Neural cell (in vitro differentiated cells): ENCODE results near the gene ZBTB7C. TPM values are rescaled to one million over a fixed set of nuclear protein-coding genes. Genes with fewer than 3 reads are reported as not detected.

Experiments used
- H2AFZ ChIP-seq: fragments of 200-600, 300-800 bp; sonication (generic), shearing (Covaris generic); 2 replicates; pipeline ENCODE4 v1.6.0; 2014; ENCODE audit warnings: low read depth, mild to moderate bottlenecking, antibody characterized with exemption, low read length, moderate library complexity
- H3F3A ChIP-seq: fragments of 200-600 bp; shearing (Covaris generic); 2 replicates; pipeline ENCODE4 v1.6.1; 2016; ENCODE audit warnings: mild to moderate bottlenecking, moderate library complexity, mixed read lengths, antibody characterized with exemption, low read length; ENCODE audit not compliant: insufficient read depth, poor library complexity, severe bottlenecking
- H3K27ac ChIP-seq: fragments of 200-600, 300-800 bp; sonication (generic), shearing (Covaris generic); 2 replicates; pipeline ENCODE4 v1.5.1; 2014; ENCODE audit warnings: mild to moderate bottlenecking, low read length, moderate library complexity
- H3K27me3 ChIP-seq: fragments of 300-800, 200-600 bp; sonication (generic), shearing (Covaris generic); 2 replicates; pipeline ENCODE4 v1.6.0; 2014; ENCODE audit warnings: mild to moderate bottlenecking, low read depth, low read length, moderate library complexity; ENCODE audit not compliant: insufficient read depth
- H3K36me3 ChIP-seq: fragments of 300-800, 200-600 bp; sonication (generic), shearing (Covaris generic); 2 replicates; pipeline ENCODE4 v1.5.1; 2014; ENCODE audit warnings: mild to moderate bottlenecking, antibody characterized with exemption, low read length, moderate library complexity; ENCODE audit not compliant: insufficient read depth
- H3K4me2 ChIP-seq: fragments of 300-800, 200-600 bp; sonication (generic), shearing (Covaris generic); 2 replicates; pipeline ENCODE4 v1.6.0; 2014; ENCODE audit warnings: mild to moderate bottlenecking, low read length
- H3K4me3 ChIP-seq: fragments of 300-800, 200-600 bp; sonication (generic), shearing (Covaris generic); 2 replicates; pipeline ENCODE4 v1.5.1; 2014; ENCODE audit warnings: mild to moderate bottlenecking, low read length, moderate library complexity
- H3K79me2 ChIP-seq: fragments of 200-600 bp; shearing (Covaris generic); replicated peaks from 2 replicates; pipeline ENCODE4 v1.6.0; 2014; ENCODE audit warnings: mild to moderate bottlenecking, low read length, moderate library complexity; ENCODE audit not compliant: insufficient read depth
- H3K9ac ChIP-seq: fragments of 300-800, 200-600 bp; sonication (generic), shearing (Covaris generic); 2 replicates; pipeline ENCODE4 v1.6.1; 2016; ENCODE audit warnings: mild to moderate bottlenecking, low read length, mixed read lengths
- H3K9me2 ChIP-seq: fragments of 200-600 bp; shearing (Covaris generic); 2 replicates; pipeline ENCODE4 v1.6.1; 2016; ENCODE audit warnings: mild to moderate bottlenecking, low read length, mixed read lengths; ENCODE audit not compliant: insufficient read depth
- H3K9me3 ChIP-seq: fragments of 200-600, 300-800 bp; sonication (generic), shearing (Covaris generic); 2 replicates; pipeline ENCODE4 v1.6.1; 2016; ENCODE audit warnings: mild to moderate bottlenecking, mixed run types, low read length, moderate library complexity, mixed read lengths
- H4K20me1 ChIP-seq: fragments of 200-600 bp; shearing (Covaris generic); 2 replicates; pipeline ENCODE4 v1.6.1; 2016; ENCODE audit warnings: mild to moderate bottlenecking, mixed run types; ENCODE audit not compliant: insufficient read depth
- EP300 ChIP-seq: fragments of 450-650 bp; conservative IDR thresholded peaks from 2 replicates; pipeline ENCODE4 v1.6.1; 2014; ENCODE audit warnings: antibody characterized with exemption, mild to moderate bottlenecking, moderate library complexity; ENCODE audit not compliant: poor library complexity, severe bottlenecking
- EZH2 ChIP-seq: fragments of 200-600, 300-800 bp; shearing (Covaris generic), sonication (generic); IDR thresholded peaks from 2 replicates; pipeline ENCODE4 v1.6.1; 2014; ENCODE audit warnings: antibody characterized with exemption, low read length, borderline replicate concordance, mild to moderate bottlenecking; ENCODE audit not compliant: insufficient read depth, poor library complexity, severe bottlenecking
- MXI1 ChIP-seq: fragments of 450-650 bp; conservative IDR thresholded peaks from 2 replicates; pipeline ENCODE4 v1.6.1; 2014; ENCODE audit warnings: antibody characterized with exemption, mild to moderate bottlenecking; ENCODE audit not compliant: poor library complexity, severe bottlenecking
- POLR2AphosphoS5 ChIP-seq: IDR thresholded peaks from 2 replicates; pipeline ENCODE4 v1.6.1; 2012
- RAD21 ChIP-seq: fragments of 450-650 bp; conservative IDR thresholded peaks from 2 replicates; pipeline ENCODE4 v1.6.1; 2014; ENCODE audit warnings: antibody characterized with exemption, mild to moderate bottlenecking, moderate library complexity
- SMC3 ChIP-seq: fragments of 450-650 bp; conservative IDR thresholded peaks from 2 replicates; pipeline ENCODE4 v1.6.1; 2014; ENCODE audit warnings: antibody characterized with exemption, mild to moderate bottlenecking, moderate library complexity; ENCODE audit not compliant: poor library complexity
- TAF1 ChIP-seq: IDR thresholded peaks from 2 replicates; pipeline ENCODE4 v1.6.1; 2012; ENCODE audit warnings: low read depth
- polyA plus RNA-seq: library from polyadenylated mRNA; depleted of rRNA; stranded (reverse); fragments of >200 nt; gene quantifications from 2 replicates; pipeline ENCODE4 v1.2.3, GENCODE V29; 2014
- TF ChIP-seq, protein P1 (sequence below): fragments of 450-650 bp; IDR thresholded peaks from 2 replicates; pipeline ENCODE4 v1.5.1; 2014; ENCODE audit warnings: antibody characterized with exemption, mild to moderate bottlenecking, moderate library complexity; ENCODE audit not compliant: poor library complexity, severe bottlenecking
- TF ChIP-seq, protein P2 (sequence below): IDR thresholded peaks from 2 replicates; pipeline ENCODE4 v1.6.1; 2012; ENCODE audit warnings: borderline replicate concordance

ZBTB7C gene
- polyA plus RNA-seq, 1 donor from 2014 or later: 2.4 TPM

DNA sequence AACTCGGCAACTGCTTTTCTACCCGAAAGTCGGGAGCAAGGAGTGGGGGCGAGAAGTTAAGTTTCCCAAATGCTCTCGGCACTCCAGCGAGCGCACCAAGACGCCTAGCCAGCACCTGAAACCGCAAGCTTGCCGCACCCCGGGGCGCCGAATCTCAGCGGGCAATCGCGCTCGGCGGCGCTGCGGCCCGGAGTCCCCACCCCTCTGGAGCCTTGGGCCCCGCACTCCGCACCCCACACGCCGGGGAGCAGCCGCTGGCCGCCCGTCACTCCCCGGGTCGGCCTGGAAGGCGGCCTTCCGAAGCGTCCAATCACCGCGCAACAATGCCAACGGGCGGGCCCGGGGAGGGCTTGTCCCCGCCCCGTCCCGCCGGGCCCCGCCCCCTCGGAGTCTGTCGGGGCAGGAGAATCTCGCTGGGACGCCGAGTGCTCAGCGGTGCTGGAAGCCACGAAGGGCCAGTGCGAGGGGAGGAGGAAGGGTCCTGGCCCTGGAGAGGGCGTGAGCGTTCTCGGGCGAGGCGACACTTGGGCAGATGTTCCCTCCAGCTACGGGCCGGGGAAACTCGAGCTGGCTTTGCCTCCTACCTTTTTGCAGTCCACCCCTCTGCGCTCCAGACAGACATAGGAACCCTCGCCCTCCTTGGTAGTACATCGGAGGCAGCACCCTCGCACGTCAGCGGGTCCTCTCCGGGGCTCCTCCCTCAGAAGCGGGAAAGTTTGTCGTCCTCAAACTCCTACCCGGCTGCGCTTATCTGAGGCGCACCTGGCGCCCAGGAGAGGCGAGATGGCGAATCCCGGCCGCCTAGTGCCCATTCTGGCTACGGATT is 1.1 kb upstream of the ZBTB7C start:
- H3K4me3 ChIP-seq: peak overlapping the region; percentile 87
- H3F3A ChIP-seq: no peaks in the 10 kb centered on the region
- H3K9ac ChIP-seq: peak overlapping the region; percentile 66
- H3K4me2 ChIP-seq: peak overlapping the region; percentile 61
- H4K20me1 ChIP-seq: no peaks in the 10 kb centered on the region
- H3K27me3 ChIP-seq: peaks cover 47% of the 10 kb centered on the region
- H3K27ac ChIP-seq: no peak overlapping the region
- no peaks in the 10 kb centered on the region for H3K36me3 ChIP-seq
- H2AFZ ChIP-seq: peak overlapping the region; percentile 58
- H3K9me3 ChIP-seq: no peaks in the 10 kb centered on the region
- TF ChIP-seq, protein P1, sequence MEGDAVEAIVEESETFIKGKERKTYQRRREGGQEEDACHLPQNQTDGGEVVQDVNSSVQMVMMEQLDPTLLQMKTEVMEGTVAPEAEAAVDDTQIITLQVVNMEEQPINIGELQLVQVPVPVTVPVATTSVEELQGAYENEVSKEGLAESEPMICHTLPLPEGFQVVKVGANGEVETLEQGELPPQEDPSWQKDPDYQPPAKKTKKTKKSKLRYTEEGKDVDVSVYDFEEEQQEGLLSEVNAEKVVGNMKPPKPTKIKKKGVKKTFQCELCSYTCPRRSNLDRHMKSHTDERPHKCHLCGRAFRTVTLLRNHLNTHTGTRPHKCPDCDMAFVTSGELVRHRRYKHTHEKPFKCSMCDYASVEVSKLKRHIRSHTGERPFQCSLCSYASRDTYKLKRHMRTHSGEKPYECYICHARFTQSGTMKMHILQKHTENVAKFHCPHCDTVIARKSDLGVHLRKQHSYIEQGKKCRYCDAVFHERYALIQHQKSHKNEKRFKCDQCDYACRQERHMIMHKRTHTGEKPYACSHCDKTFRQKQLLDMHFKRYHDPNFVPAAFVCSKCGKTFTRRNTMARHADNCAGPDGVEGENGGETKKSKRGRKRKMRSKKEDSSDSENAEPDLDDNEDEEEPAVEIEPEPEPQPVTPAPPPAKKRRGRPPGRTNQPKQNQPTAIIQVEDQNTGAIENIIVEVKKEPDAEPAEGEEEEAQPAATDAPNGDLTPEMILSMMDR: no peak
- TF ChIP-seq RAD21 (no peak), MXI1 (peak; percentile 7), EZH2 (no peak), EP300 (no peak), TAF1 (peak; percentile 26), SMC3 (no peak), POLR2AphosphoS5 (peak; percentile 41)
- TF ChIP-seq, protein P2, sequence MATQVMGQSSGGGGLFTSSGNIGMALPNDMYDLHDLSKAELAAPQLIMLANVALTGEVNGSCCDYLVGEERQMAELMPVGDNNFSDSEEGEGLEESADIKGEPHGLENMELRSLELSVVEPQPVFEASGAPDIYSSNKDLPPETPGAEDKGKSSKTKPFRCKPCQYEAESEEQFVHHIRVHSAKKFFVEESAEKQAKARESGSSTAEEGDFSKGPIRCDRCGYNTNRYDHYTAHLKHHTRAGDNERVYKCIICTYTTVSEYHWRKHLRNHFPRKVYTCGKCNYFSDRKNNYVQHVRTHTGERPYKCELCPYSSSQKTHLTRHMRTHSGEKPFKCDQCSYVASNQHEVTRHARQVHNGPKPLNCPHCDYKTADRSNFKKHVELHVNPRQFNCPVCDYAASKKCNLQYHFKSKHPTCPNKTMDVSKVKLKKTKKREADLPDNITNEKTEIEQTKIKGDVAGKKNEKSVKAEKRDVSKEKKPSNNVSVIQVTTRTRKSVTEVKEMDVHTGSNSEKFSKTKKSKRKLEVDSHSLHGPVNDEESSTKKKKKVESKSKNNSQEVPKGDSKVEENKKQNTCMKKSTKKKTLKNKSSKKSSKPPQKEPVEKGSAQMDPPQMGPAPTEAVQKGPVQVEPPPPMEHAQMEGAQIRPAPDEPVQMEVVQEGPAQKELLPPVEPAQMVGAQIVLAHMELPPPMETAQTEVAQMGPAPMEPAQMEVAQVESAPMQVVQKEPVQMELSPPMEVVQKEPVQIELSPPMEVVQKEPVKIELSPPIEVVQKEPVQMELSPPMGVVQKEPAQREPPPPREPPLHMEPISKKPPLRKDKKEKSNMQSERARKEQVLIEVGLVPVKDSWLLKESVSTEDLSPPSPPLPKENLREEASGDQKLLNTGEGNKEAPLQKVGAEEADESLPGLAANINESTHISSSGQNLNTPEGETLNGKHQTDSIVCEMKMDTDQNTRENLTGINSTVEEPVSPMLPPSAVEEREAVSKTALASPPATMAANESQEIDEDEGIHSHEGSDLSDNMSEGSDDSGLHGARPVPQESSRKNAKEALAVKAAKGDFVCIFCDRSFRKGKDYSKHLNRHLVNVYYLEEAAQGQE: no peak
- no peaks in the 10 kb centered on the region for H3K9me2 ChIP-seq
- no peaks in the 10 kb centered on the region for H3K79me2 ChIP-seq

DNA sequence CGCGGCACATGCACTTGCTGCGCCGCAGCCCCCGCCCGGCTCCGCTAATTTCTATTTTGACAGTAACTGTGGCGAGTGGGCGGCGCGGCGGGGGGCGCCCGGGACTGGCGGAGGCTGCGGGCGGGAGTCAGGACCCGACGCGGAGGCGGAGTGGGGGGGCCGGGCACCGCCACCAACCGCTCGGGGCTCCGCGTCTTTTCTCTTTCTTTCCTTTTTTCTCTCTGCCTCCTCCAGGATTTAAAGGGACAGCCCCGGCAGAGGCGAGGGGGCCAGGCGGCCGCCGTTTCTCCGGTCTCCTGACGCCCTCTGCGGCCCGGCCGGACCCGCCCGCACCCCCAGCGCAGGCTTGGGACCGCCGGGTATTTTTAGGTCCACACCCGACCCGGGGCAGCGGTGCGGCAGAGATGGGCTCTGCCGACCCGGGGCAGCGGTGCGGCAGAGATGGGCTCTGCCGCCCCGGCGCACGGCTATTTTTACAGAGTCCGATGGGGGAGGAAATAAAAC is 460 bp upstream of the ZBTB7C start:
- TF ChIP-seq MXI1 (peak; percentile 19), RAD21 (peak; percentile 34), POLR2AphosphoS5 (peak; percentile 16), EP300 (no peak)
- TF ChIP-seq, protein P1: peak; percentile 26
- Histone ChIP-seq H3K36me3 (no peaks in the 10 kb centered on the region), H3K9ac (peak overlapping the region; percentile 66), H3F3A (no peaks in the 10 kb centered on the region), H3K9me2 (no peaks in the 10 kb centered on the region), H3K27me3 (peaks cover 47% of the 10 kb centered on the region), H3K4me3 (peak overlapping the region; percentile 87), H3K9me3 (no peaks in the 10 kb centered on the region), H3K27ac (no peak overlapping the region), H2AFZ (peak overlapping the region; percentile 58), H4K20me1 (no peaks in the 10 kb centered on the region), H3K4me2 (peak overlapping the region; percentile 61), H3K79me2 (no peaks in the 10 kb centered on the region)
